ENCODE measurements around the gene ACOXL.

DNA sequence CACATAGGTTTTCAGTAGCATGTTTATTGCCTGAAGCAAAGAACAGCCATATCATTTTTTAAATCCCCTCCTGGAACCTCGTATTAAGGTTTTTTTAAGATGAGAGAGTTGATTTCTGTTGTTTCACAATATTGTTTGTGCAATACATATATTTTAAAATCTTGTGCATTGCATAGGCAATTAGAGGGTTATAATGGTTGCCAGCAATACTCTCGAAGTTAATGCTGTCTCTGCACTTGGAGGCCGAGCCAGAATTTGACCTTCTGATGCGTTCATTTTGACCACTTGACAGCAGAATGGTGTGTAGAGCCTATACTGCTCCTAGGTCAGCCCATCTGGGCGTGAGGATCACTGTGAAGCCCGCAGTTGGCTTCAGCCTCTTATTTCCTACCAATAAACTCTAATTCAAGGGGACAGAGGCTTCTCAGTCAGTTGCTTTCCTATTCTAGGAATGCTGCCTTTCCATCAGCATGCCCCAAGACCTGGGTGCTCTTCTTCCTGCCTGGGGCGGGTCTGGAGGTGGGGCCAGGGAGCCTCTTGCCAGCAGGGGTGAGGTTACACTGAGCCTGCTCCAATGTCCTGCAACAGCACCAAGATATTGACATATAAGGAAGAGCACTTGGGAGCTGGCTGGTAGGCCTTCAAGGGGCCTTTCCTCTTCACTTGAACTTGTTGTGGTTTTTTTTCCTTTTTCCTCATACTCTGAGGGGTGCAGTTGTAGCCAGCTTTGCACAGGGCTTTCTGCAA, 297.0 kb downstream of the ACOXL start:
- TF ChIP-seq CTCF (IDR thresholded peaks at IDR 0.05; ENCODE audit: control extremely low read depth in 1 of 3, insufficient read depth in 1 of 3, low read depth in 1 of 3, low read length in 3 of 3) = no peak
- TF ChIP-seq EGR1 (IDR thresholded peaks at IDR 0.05; ENCODE audit: borderline replicate concordance, low read depth, low read length) = no peak
- no peak for TF ChIP-seq JUN (IDR thresholded peaks at IDR 0.05; ENCODE audit: low read depth, low read length)
- no peak for TF ChIP-seq EZH2 (IDR thresholded peaks at IDR 0.05; ENCODE audit: low read depth, low read length, severe bottlenecking)
- TF ChIP-seq POLR2AphosphoS5 (IDR thresholded peaks at IDR 0.05; ENCODE audit: low read depth, low read length) = no peak
- TF ChIP-seq ZNF274 (IDR thresholded peaks at IDR 0.05; ENCODE audit: borderline replicate concordance, extremely low read depth, low read length) = no peak
- no peak for TF ChIP-seq GTF2F1 (IDR thresholded peaks at IDR 0.05; ENCODE audit: borderline replicate concordance, low read depth, low read length)
- TF ChIP-seq SP1 (IDR thresholded peaks at IDR 0.05; ENCODE audit: low read depth, low read length) = no peak
- TF ChIP-seq HDAC6 (IDR thresholded peaks at IDR 0.05; ENCODE audit: low read depth, low read length) = no peak
